CD4-positive, alpha-beta memory T cell (primary cell): ENCODE results near the gene TPPP. TPM values are rescaled to one million over a fixed set of nuclear protein-coding genes. Genes with fewer than 3 reads are reported as not detected.
"Not testable (repeated sequence)": the region's sequence is repeated elsewhere in the genome, so short reads cannot be mapped to it uniquely, and the experiment has no call there.

Experiments used
- CTCF ChIA-PET: fragments of 350-600 bp; sonication (Branson Sonifier 250); formaldehyde crosslinking; loops from one replicate; lab custom pipeline; 2021; ENCODE audit warnings: inconsistent platforms; ENCODE audit not compliant: partially characterized antibody; lab: Charles Lee
- POLR2A ChIA-PET: fragments of 350-600 bp; sonication (Branson Sonifier 250); formaldehyde crosslinking; loops from one replicate; lab custom pipeline; 2021; ENCODE audit not compliant: partially characterized antibody; lab: Charles Lee
- DNase-seq, 5 donors: peaks; one replicate each; pipeline versions ENCODE4 v3.0.0 to v3.0.0-alpha.2; 2020 to 2022; ENCODE audit warnings: mixed read lengths in 1 of 5
- H3K27ac ChIP-seq: one replicate; pipeline ENCODE4 v1.7.0; 2013; ENCODE audit warnings: low read depth, low read length
- H3K27me3 ChIP-seq: 2 replicates; pipeline ENCODE4 v1.7.0; 2013; ENCODE audit warnings: mild to moderate bottlenecking, low read length, moderate library complexity; ENCODE audit not compliant: insufficient read depth
- H3K36me3 ChIP-seq: 2 replicates; pipeline ENCODE4 v1.7.0; 2013; ENCODE audit warnings: mild to moderate bottlenecking, low read length, moderate library complexity; ENCODE audit not compliant: insufficient read depth
- H3K4me1 ChIP-seq: 2 replicates; pipeline ENCODE4 v1.7.0; 2013; ENCODE audit warnings: mild to moderate bottlenecking, low read length, moderate library complexity; ENCODE audit not compliant: insufficient read depth
- H3K4me3 ChIP-seq, 2 donors: one replicate each; pipeline ENCODE4 v1.7.0; 2013; ENCODE audit warnings: low read length in 2 of 2, mild to moderate bottlenecking in 1 of 2
- H3K9me3 ChIP-seq, 2 donors: one replicate each; pipeline ENCODE4 v1.7.0; 2013; ENCODE audit warnings: low read length in 2 of 2, control low read depth in 1 of 2; ENCODE audit not compliant: control insufficient read depth in 1 of 2
- H3K27ac Mint-ChIP-seq, 7 donors: one replicate each; pipeline ENCODE4 v1.8.0; 2020 to 2021; ENCODE audit warnings: mixed read lengths in 7 of 7, mild to moderate bottlenecking in 6 of 7, inconsistent platforms in 3 of 7, moderate library complexity in 3 of 7
- H3K27me3 Mint-ChIP-seq, 2 donors: one replicate each; pipeline ENCODE4 v1.8.0; 2020 to 2021; ENCODE audit warnings: mixed read lengths in 2 of 2
- H3K36me3 Mint-ChIP-seq, 2 donors: one replicate each; pipeline ENCODE4 v1.8.0; 2020 to 2021; ENCODE audit warnings: mixed read lengths in 2 of 2, inconsistent platforms in 1 of 2, mild to moderate bottlenecking in 1 of 2
- H3K4me1 Mint-ChIP-seq, 4 donors: one replicate each; pipeline ENCODE4 v1.8.0; 2020 to 2021; ENCODE audit warnings: mixed read lengths in 4 of 4, mild to moderate bottlenecking in 1 of 4
- H3K4me3 Mint-ChIP-seq, 8 donors: one replicate each; pipeline ENCODE4 v1.8.0; 2020 to 2021; ENCODE audit warnings: mixed read lengths in 8 of 8, mild to moderate bottlenecking in 7 of 8, moderate library complexity in 6 of 8, inconsistent platforms in 3 of 8
- H3K9me3 Mint-ChIP-seq, 8 donors: one replicate each; pipeline ENCODE4 v1.8.0; 2020 to 2021; ENCODE audit warnings: mixed read lengths in 8 of 8, mild to moderate bottlenecking in 5 of 8, inconsistent platforms in 3 of 8, moderate library complexity in 1 of 8
- intact Hi-C: fragments of 100-400 bp; cut with micrococcal nuclease; formaldehyde crosslinking; loops from one replicate; pipeline ENCODE4 v1.15.1; 2023
- polyA plus RNA-seq, 2 donors: library from polyadenylated mRNA; unstranded; fragments of 300-500 nt; fragmentation: Illumina TruSeq; gene quantifications; one replicate each; pipeline ENCODE4 v1.2.3, GENCODE V29; 2021
- total RNA-seq, 2 experiments: library from RNA; stranded (reverse); gene quantifications; one replicate each; pipeline ENCODE4 v1.2.3, GENCODE V29; 2021

Gene TPPP
- total and polyA plus RNA-seq, 4 experiments from 2014 or later: 0.36 to 3.3 (median 1.1) TPM

DNA sequence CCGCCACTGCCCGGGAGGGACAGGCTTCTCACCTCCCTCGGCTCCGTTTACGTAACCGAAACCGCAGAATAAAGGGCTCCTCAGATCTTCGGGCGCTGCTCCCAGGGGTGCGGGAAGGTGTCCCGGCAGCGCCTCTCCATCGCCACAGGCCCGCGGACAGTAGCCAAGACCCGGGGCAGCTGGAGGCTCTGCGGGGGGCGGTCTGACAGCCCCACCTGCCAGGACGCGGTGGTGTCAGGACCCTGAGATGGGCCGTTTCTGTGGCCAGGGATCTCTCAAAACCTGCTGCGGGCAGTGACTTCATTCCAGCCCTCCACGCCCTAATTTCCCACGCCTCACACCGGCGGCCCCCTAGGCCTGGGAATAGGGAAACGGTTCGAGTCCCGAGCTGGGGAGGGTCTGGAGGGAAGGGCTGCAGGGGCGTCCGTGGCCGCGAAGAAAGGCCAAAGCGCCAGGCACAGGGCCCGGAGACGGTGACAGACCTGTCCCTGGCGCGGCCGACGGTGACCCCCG, 567 bp downstream of the TPPP start:
- H3K36me3 ChIP-seq, H3K4me1 Mint-ChIP-seq, H3K27me3 ChIP-seq, H3K36me3 Mint-ChIP-seq, POLR2A ChIA-PET, H3K27me3 Mint-ChIP-seq, H3K9me3 Mint-ChIP-seq, H3K9me3 ChIP-seq, H3K4me1 ChIP-seq: not testable (repeated sequence)
- peak overlapping the region in 2 of 7 donors; percentile 35 to 75 for H3K27ac Mint-ChIP-seq
- Histone ChIP-seq H3K4me3 (peak overlapping the region in 1 of 2 donors; percentile 35), H3K27ac (peak overlapping the region; percentile 26)
- CTCF ChIA-PET: interaction anchor here (0.6 kb wide), 1 partner anchor 1100 kb away, joined by 3 read pairs; no protein-coding TSS in a partner anchor
- DNase-seq: peak; percentile 38 to 69 (median 44)
- H3K4me3 Mint-ChIP-seq: peak overlapping the region; percentile 41 to 82 (median 81)
- intact Hi-C loops: loop anchor here (2.0 kb wide), 2 partner anchors 20 to 80 kb away; partner anchors contain the start of gene CEP72

DNA sequence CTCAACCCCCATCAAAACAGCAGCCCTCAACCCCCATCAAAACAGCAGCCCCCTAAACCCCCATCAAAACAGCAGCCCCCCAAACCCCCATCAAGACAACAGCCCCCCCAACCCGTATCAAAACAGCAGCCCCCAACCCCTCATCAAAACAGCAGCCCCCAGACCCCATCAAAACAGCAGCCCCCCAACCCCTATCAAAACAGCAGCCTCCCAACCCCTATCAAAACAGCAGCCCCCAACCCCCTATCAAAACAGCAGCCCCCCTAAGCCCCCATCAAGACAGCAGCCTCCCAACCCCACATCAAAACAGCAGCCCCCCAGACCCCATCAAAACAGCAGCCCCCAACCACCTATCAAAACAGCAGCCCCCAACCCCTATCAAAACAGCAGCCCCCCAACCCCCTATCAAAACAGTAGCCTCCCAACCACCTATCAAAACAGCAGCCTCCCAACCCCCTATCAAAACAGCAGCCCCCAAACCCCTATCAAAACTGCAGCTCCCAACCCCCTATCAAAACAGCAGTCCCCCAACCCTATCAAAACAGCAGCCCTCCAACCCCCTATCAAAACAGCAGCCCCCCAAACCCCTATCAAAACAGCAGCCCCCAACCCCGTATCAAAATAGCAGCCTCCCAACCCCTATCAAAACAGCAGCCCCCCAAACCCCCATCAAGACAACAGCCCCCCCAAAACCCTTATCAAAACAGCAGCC, 1.2 kb downstream of the TPPP start:
- H3K4me1 Mint-ChIP-seq: peaks cover 0 to 5% (median 0%) of the 10 kb centered on the region in 4 donors
- DNase-seq: peak in 1 of 5 donors; percentile 11
- no peaks in the 10 kb centered on the region for H3K36me3 Mint-ChIP-seq
- no peak overlapping the region for H3K27ac ChIP-seq
- H3K27ac Mint-ChIP-seq: peak overlapping the region in 4 of 7 donors; percentile 27 to 86 (median 55)
- no peaks in the 10 kb centered on the region for H3K27me3 ChIP-seq
- ChIA-PET POLR2A (no interaction called here), CTCF (interaction anchor here (0.6 kb wide), 1 partner anchor 1101 kb away, joined by 3 read pairs; no protein-coding TSS in a partner anchor)
- no peaks in the 10 kb centered on the region for H3K9me3 Mint-ChIP-seq
- no peaks in the 10 kb centered on the region for H3K9me3 ChIP-seq
- peaks cover 5% of the 10 kb centered on the region for H3K4me1 ChIP-seq
- H3K36me3 ChIP-seq: no peaks in the 10 kb centered on the region
- H3K4me3 Mint-ChIP-seq: peak overlapping the region; percentile 41 to 82 (median 81)
- H3K4me3 ChIP-seq: peak overlapping the region in 1 of 2 donors; percentile 35
- intact Hi-C loops: loop anchor here (2.0 kb wide), 2 partner anchors 19 to 79 kb away; partner anchors contain the start of gene CEP72
- H3K27me3 Mint-ChIP-seq: peaks cover 0 to 1% of the 10 kb centered on the region in 2 donors

DNA sequence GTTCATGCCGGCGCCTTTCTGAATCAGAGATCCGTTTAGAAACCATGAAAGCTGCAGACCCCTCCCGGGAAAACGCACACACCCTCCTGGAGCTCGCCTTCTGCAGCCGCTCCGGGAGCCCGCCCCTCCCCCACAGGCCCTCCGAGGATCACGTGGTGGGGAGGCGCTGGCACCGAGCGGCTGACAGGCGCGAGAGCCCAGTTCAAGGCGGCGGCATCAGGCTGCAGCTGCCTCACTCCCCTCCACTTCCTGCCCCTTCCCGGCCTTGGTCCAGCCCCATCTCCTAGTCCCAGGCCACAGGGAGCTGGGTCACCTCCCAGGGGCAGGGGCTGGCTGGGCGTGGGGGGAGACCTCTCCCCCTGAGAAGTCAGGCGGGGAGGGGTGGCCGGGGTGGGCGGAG, 2.1 kb downstream of the TPPP start:
- H3K4me3 Mint-ChIP-seq, H3K9me3 Mint-ChIP-seq, H3K27me3 ChIP-seq, POLR2A ChIA-PET, DNase-seq, H3K36me3 Mint-ChIP-seq, intact Hi-C loops, H3K27ac Mint-ChIP-seq, H3K36me3 ChIP-seq, H3K27ac ChIP-seq, H3K4me3 ChIP-seq, H3K27me3 Mint-ChIP-seq, CTCF ChIA-PET, H3K4me1 Mint-ChIP-seq, H3K9me3 ChIP-seq, H3K4me1 ChIP-seq: not testable (repeated sequence)

DNA sequence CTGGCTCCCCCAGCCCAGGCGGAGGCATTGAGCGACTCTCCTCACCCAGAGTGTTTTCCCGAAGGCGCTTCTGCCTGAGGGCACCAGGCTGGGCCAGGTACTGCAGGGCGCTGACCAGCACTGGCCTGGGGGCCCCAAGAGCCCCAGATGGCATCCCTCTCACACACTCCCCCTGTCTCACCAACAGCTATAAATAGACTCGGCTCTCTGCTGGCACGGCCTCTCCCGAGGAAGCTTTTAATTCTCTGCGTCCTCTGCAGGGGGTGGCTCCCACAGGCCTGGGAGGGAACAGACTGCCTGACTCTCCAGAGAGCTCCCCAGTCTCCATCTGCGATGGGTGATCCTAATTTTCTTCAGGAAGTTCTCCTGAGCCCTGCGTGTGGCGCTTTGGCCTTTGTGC, 2.9 kb downstream of the TPPP start:
- H3K4me1 ChIP-seq, H3K27ac Mint-ChIP-seq, H3K36me3 ChIP-seq, H3K4me3 Mint-ChIP-seq, H3K4me3 ChIP-seq, H3K9me3 Mint-ChIP-seq, intact Hi-C loops, H3K9me3 ChIP-seq, H3K4me1 Mint-ChIP-seq, H3K36me3 Mint-ChIP-seq, H3K27me3 ChIP-seq, H3K27ac ChIP-seq, H3K27me3 Mint-ChIP-seq, CTCF ChIA-PET, DNase-seq, POLR2A ChIA-PET: not testable (repeated sequence)

DNA sequence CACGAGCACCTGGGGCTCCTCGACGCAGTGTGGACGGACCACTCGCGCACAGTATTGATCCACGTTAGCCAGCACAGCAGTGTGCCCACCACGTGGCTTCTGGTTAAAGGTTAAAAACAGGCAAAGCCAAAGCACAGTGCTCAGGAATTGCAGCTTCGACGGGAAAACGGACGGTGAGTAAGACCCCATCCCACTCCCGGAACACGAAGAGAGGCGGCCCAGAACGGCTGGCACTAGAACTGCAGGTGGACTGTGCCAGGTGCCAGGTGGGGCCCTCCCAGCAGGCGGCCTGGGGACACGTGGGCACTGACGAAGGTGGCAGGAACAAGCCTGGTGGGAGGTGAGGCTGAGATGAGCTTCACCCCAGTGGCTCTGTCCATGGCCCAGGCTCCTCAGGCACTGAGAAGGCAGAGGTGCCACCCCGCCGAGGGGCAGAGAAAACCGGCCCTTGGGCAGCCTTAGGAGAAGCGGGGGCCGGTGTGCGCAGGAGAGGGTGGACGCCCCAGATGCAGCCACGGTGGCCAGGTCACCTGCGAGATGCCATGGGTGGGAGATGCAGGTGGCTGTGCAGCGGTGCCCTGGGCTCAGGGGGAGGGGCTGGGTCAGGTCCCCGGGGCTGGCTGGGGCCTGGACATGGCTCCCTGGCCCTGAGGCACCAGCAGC, 4.7 kb downstream of the TPPP start:
- H3K9me3 Mint-ChIP-seq, H3K4me1 ChIP-seq, H3K27ac Mint-ChIP-seq, H3K27ac ChIP-seq, CTCF ChIA-PET, H3K4me3 Mint-ChIP-seq, intact Hi-C loops, H3K4me1 Mint-ChIP-seq, H3K9me3 ChIP-seq, POLR2A ChIA-PET, H3K4me3 ChIP-seq, H3K27me3 ChIP-seq, H3K36me3 ChIP-seq, H3K27me3 Mint-ChIP-seq, H3K36me3 Mint-ChIP-seq: not testable (repeated sequence)
- DNase-seq: peak in 1 of 5 donors; percentile 25

DNA sequence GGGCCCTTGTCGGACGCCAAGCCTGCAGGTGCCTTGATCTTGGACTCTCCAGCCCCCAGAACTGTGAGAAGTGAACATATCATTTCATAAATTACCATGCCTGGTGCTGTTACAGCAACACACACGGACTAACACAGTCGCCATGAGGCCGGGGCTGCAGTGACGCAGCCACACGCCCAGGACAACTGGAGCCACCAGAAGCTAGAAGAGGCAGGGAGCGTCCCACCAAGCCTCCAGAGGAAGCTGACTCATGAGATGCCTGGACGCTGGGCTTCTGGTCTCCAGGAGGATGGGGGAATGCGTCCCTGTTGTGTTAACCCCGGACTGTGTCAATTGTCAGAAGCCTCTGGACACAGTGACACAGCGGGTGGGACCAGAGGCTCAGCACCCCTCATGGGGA, 6.2 kb downstream of the TPPP start:
- H3K36me3 Mint-ChIP-seq, H3K4me1 Mint-ChIP-seq, H3K27ac ChIP-seq, H3K4me1 ChIP-seq, H3K4me3 ChIP-seq, DNase-seq, H3K27me3 Mint-ChIP-seq, H3K27me3 ChIP-seq, H3K9me3 Mint-ChIP-seq, H3K36me3 ChIP-seq, intact Hi-C loops, POLR2A ChIA-PET, H3K27ac Mint-ChIP-seq, CTCF ChIA-PET, H3K9me3 ChIP-seq, H3K4me3 Mint-ChIP-seq: not testable (repeated sequence)

DNA sequence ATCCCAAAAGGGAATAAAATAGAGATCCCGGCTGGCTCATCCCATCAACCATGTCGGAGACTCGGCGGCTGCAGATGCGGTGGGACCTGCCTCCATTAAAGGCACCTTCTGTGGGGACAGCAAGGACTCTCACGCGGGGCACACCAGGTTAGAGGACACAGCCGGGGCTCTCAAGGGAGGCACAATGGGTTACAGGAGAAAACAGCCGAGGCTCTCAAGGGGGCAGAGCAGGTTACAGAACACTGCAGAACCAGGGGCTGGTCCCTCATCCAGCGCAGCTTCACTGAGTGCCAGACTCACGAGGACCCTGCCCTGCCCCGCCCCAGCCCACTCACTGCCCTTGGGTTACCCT, 7.0 kb downstream of the TPPP start:
- peak overlapping the region in 1 of 7 donors; percentile 22 for H3K27ac Mint-ChIP-seq
- H3K4me3 ChIP-seq, H3K36me3 ChIP-seq, H3K36me3 Mint-ChIP-seq, H3K4me1 ChIP-seq, intact Hi-C loops, H3K9me3 ChIP-seq, DNase-seq, H3K27me3 ChIP-seq, CTCF ChIA-PET, H3K9me3 Mint-ChIP-seq, H3K27ac ChIP-seq, H3K27me3 Mint-ChIP-seq, POLR2A ChIA-PET, H3K4me3 Mint-ChIP-seq, H3K4me1 Mint-ChIP-seq: not testable (repeated sequence)
